CD4-positive, alpha-beta T cell treated with Interleukin-17A for 4 hours (primary cell): ENCODE data around the gene RXRA.

Experiments
- DNase-seq: peaks from one replicate; pipeline ENCODE4 v3.0.0-alpha.2; 2020; ENCODE audit warnings: mixed read lengths

The RXRA gene

GRCh38 chr9:134370638-134371037, 44.4 kb downstream of the RXRA start:
- DNase-seq = no peak

- DNase-seq = no peak
Measured at GRCh38 chr9:134371731-134372130, 45.5 kb downstream of the RXRA start.

GRCh38 chr9:134372581-134373267, 46.5 kb downstream of the RXRA start:
- no peak for DNase-seq

- no peak for DNase-seq
Measured at GRCh38 chr9:134373269-134373668, 47.0 kb downstream of the RXRA start.

GRCh38 chr9:134373953-134374300, 47.7 kb downstream of the RXRA start:
- DNase-seq = no peak

GRCh38 chr9:134374301-134375010, 48.2 kb downstream of the RXRA start:
- no peak for DNase-seq

GRCh38 chr9:134375011-134375390, 48.7 kb downstream of the RXRA start:
- DNase-seq = no peak

- no peak for DNase-seq
Measured at GRCh38 chr9:134375430-134376385, 49.5 kb downstream of the RXRA start.

GRCh38 chr9:134376386-134377142, 50.3 kb downstream of the RXRA start:
- DNase-seq = no peak

GRCh38 chr9:134377143-134377484, 50.9 kb downstream of the RXRA start:
- DNase-seq = no peak

GRCh38 chr9:134377976-134378375, 51.7 kb downstream of the RXRA start:
- peak; percentile 36 for DNase-seq

- no peak for DNase-seq
Measured at GRCh38 chr9:134378901-134379338, 52.7 kb downstream of the RXRA start.

GRCh38 chr9:134379831-134380365, 53.6 kb downstream of the RXRA start:
- DNase-seq = no peak

- DNase-seq = no peak
Measured at GRCh38 chr9:134380542-134381271, 54.5 kb downstream of the RXRA start.

GRCh38 chr9:134381272-134381661, 55.0 kb downstream of the RXRA start:
- DNase-seq = no peak

GRCh38 chr9:134381671-134382516, 55.6 kb downstream of the RXRA start:
- peak; percentile 53 for DNase-seq

- DNase-seq = no peak
Measured at GRCh38 chr9:134382733-134383132, 56.5 kb downstream of the RXRA start.

GRCh38 chr9:134383148-134383547, 56.9 kb downstream of the RXRA start:
- DNase-seq = no peak

GRCh38 chr9:134384811-134385479, 58.7 kb downstream of the RXRA start:
- DNase-seq = no peak

- no peak for DNase-seq
Measured at GRCh38 chr9:134385915-134386314, 59.7 kb downstream of the RXRA start.
